ENCODE results near the gene DYRK1A. TPM values are rescaled to one million over a fixed set of nuclear protein-coding genes. Genes with fewer than 3 reads are reported as not detected.

DYRK1A gene
- total RNA-seq, 1 experiment from 2014 or later: 28.2 TPM

- Histone ChIP-seq H3K27me3 (no peaks in the 10 kb centered on the region), H3K4me3 (peak overlapping the region; percentile 71), H3K36me3 (no peaks in the 10 kb centered on the region), H3K9me3 (no peaks in the 10 kb centered on the region)
- peak; percentile 98 for DNase-seq
These were observed 197.9 kb downstream of the DYRK1A start for GRCh38 chr21:37564341-37564923.

DNA sequence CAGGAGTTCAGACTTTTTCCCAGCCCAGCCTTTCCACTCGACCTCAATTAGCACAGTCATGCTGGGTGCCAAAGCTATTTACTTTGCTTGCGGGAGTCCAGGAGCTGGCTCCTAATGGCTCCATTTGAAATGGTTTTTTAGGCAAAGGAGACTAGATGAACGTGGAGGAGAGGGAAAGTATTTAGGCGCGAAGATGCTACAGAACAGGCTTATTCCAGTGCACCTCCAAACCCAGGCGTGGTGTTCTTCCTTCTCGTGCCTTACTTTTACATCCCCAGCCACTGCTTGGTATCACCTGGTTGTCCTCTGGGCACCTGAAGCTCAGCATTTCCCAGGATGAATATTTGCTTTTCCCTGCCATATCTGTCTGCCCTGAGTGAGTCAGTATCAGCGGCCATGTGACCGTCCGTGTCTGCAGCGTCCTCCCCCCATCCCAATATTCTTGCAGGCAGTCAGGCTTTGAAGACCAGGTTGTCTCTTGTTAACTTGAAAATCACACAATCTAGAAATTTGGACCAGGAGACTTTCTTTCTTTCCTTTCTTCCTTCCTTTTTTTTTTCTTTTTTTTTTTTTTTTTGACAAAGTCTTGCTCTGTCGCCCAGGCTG is 198.5 kb downstream of the DYRK1A start:
- Histone ChIP-seq H3K27me3 (no peaks in the 10 kb centered on the region), H3K4me3 (peak overlapping the region; percentile 71), H3K9me3 (no peaks in the 10 kb centered on the region), H3K36me3 (no peaks in the 10 kb centered on the region)
- peak; percentile 30 for DNase-seq

DNA sequence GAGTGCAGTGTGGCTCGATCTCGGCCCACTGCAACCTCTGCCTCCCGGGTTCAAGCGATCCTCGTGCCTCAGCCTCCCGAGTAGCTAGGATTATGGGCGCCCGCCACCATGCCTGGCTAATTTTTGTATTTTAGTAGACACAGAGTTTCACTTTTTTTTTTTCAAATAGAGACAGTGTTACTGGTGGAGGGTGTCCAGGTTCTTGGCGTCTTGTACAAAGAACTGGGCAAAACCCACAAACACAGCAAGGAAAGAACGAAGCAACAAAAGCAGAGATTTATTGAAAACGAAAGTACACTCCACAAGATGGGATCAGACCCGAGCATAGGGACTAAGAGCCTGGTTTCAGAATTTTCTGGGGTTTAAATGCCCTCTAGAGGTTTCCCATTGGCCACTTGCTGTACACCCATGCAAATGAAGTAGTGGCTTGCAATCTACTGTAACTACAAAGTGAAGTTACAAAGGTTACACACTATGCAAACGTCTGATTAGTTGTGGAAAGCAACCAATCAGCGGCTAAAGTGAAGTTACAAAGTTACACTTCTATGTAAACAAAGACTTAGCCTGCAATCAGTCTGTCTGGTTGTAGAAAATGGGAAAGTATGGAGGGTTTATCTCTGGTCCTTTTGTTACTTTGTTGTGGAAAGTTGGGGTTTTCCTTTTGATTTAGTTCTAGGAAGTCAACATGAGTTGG is 199.1 kb downstream of the DYRK1A start:
- no peaks in the 10 kb centered on the region for H3K27me3 ChIP-seq
- no peaks in the 10 kb centered on the region for H3K36me3 ChIP-seq
- peak; percentile 14 for DNase-seq
- peak overlapping the region; percentile 27 for H3K4me3 ChIP-seq
- H3K9me3 ChIP-seq: no peaks in the 10 kb centered on the region

GRCh38 chr21:37566790-37567615 is 200.4 kb downstream of the DYRK1A start:
- no peaks in the 10 kb centered on the region for H3K27me3 ChIP-seq
- no peaks in the 10 kb centered on the region for H3K36me3 ChIP-seq
- H3K9me3 ChIP-seq: no peaks in the 10 kb centered on the region
- no peak overlapping the region for H3K4me3 ChIP-seq
- no peak for DNase-seq

DNA sequence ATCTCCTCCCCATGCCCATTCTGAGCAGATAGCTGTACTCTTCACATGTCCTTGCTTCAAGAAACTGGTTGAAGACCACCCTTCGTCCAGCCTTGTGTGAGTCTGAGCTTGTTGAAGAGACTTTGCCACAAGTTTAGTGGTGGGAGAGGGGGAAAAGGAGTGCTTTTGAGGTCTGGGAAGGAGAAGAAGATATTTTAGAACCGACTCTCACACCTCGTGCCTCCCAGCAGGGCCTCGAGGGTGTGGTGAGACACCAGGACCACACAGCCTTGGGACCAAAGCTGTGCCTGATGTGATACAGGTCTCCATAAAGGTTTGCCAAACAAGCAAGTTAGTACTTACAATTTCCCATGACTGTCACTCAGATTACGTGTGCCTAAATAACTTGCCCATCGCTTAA is 201.8 kb downstream of the DYRK1A start:
- DNase-seq: no peak
- no peaks in the 10 kb centered on the region for H3K36me3 ChIP-seq
- H3K4me3 ChIP-seq: no peak overlapping the region
- no peaks in the 10 kb centered on the region for H3K9me3 ChIP-seq
- no peaks in the 10 kb centered on the region for H3K27me3 ChIP-seq

DNA sequence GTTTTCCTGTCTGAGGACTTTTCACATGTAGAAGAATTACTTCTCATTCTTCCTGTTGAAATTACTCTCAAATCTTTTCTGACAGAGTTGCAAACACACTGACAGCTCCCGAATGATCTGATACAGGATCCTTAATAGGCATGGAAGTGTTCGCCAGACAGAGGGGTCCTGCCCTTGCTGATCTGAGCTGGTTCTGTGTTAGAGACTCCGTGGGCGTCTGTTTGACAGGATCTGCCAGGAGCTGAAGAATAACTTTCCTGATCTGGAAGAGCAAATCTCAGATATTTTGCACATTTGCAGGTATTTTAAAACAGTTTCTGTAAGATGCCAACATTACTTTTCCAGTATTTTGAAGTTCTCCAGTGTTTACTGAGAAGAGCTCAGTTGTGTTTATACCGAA is 202.3 kb downstream of the DYRK1A start:
- no peak overlapping the region for H3K4me3 ChIP-seq

DNA sequence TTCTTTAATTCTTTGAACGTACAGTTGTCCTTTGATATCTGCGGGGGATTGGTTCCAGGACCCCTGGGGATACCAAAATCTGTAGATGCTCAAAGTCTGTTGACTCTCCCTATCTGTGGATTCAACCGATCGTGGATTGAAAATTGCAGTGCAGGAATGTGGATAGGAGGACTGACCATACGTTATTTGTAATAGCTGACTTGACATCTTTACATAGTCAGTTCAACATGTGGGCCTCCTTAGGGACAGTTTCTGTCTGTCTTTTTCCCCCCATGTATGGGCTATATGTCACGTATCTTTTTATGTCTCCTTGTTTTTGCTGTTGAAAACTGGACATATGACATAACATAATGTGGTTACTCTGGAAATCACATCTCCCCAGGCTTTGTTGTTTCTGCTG is 204.9 kb downstream of the DYRK1A start:
- no peaks in the 10 kb centered on the region for H3K36me3 ChIP-seq
- no peak overlapping the region for H3K4me3 ChIP-seq
- no peak for DNase-seq
- H3K27me3 ChIP-seq: no peaks in the 10 kb centered on the region
- no peaks in the 10 kb centered on the region for H3K9me3 ChIP-seq

More for the DNA sequence above, 202.3 kb downstream of the DYRK1A start:
- H3K27me3 ChIP-seq: no peaks in the 10 kb centered on the region
- no peaks in the 10 kb centered on the region for H3K9me3 ChIP-seq
- DNase-seq: no peak
- no peaks in the 10 kb centered on the region for H3K36me3 ChIP-seq

DNA sequence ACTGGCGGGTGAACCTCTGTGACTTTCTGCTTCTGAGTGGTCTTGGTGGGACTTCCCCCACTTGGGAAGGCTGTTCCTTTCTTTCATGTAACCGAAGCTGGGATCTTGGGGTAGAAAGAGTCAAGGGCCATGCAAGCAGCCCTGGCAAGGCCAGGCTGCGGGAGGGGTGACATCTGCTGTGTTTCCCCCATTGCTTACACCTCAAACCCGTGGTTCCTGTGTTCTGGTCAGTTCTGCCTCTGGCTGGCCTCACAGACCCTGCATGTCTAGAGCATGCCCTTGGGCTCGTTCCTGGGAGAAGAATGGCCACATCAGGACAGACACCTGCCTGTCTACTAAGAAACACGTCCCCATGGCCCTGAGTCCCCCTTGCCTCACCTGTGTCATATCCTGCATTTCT is 207.7 kb downstream of the DYRK1A start:
- peaks cover 7% of the 10 kb centered on the region for H3K9me3 ChIP-seq
- H3K27me3 ChIP-seq: no peaks in the 10 kb centered on the region
- no peak for DNase-seq
- no peak overlapping the region for H3K4me3 ChIP-seq
- no peaks in the 10 kb centered on the region for H3K36me3 ChIP-seq

DNA sequence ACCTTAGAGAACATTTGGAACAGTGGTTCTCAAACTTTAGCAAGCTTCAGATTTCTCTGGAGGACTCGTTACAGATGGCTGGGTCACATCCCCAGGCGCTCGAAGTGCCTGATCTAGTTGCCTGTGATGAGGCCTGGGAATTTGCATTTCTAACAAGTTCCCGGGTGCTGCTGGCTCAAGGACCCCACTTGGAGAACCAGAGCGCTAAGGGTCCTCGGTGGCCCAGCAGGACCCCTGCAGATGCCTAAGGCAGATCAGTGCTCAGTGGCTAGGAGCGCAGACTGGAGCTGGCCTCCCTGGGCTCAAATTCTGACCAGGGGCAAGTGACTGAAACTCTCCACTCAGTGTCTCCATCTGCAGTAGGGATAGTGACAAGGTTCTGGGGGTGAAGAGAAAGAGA is 208.2 kb downstream of the DYRK1A start:
- Histone ChIP-seq H3K9me3 (peaks cover 7% of the 10 kb centered on the region), H3K36me3 (no peaks in the 10 kb centered on the region), H3K4me3 (no peak overlapping the region), H3K27me3 (no peaks in the 10 kb centered on the region)
- no peak for DNase-seq

- no peak for DNase-seq
- H3K9me3 ChIP-seq: peaks cover 7% of the 10 kb centered on the region
- no peak overlapping the region for H3K4me3 ChIP-seq
- no peaks in the 10 kb centered on the region for H3K27me3 ChIP-seq
- H3K36me3 ChIP-seq: no peaks in the 10 kb centered on the region
These were observed 209.0 kb downstream of the DYRK1A start for GRCh38 chr21:37575580-37575979.

Other genes with a start within 250 kb of the DYRK1A start
- gene VPS26C, start 99.4 kb upstream of the DYRK1A start, total RNA-seq (2014; rRNA removed; shearing (Covaris generic); ENCODE audit: low replicate concordance): 33.1 and 65.5 TPM in 2 replicates

Data from MG63 (cell line).